ENCODE measurements around the gene BTNL2. TPM values are rescaled to one million over a fixed set of nuclear protein-coding genes. Genes with fewer than 3 reads are reported as not detected.

Gene BTNL2, protein sequence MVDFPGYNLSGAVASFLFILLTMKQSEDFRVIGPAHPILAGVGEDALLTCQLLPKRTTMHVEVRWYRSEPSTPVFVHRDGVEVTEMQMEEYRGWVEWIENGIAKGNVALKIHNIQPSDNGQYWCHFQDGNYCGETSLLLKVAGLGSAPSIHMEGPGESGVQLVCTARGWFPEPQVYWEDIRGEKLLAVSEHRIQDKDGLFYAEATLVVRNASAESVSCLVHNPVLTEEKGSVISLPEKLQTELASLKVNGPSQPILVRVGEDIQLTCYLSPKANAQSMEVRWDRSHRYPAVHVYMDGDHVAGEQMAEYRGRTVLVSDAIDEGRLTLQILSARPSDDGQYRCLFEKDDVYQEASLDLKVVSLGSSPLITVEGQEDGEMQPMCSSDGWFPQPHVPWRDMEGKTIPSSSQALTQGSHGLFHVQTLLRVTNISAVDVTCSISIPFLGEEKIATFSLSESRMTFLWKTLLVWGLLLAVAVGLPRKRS
- not detected for polyA plus RNA-seq

DNA sequence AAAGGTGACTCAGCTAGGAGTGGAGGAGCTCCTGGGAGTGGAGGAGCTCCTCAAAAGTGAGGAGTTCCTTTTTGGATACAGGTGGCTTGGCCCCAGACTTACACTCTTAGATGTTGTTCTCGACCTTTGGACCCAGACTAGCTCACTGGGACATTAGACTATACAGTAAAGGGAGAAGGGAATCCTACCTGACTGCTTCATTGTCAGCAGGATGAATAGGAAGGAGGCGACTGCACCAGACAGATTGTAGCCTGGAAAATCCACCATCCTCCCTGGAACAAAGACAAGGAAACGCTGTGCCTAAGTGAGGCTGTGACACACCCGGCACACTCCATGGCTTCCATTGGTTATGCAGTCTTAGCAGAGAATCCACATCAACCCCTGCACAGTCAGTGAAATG, at the start of gene BTNL2:
BTNL2 (minus strand) TSS at position 325 of the 400 bp plus-strand sequence; CDS start at position 267, 58 bp downstream.
- Histone ChIP-seq H3K36me3 (ENCODE audit: control insufficient read depth in 2 of 2, insufficient read depth in 2 of 2, low read length in 1 of 2) (no peaks in the 10 kb centered on the region), H3K9me3 (ENCODE audit: control insufficient read depth in 2 of 2, insufficient read depth in 1 of 2, low read depth in 1 of 2, low read length in 1 of 2) (no peaks in the 10 kb centered on the region), H3K4me1 (ENCODE audit: control insufficient read depth in 2 of 2, insufficient read depth in 2 of 2, low read length in 1 of 2) (no peaks in the 10 kb centered on the region), H3K27me3 (ENCODE audit: control insufficient read depth in 1 of 2, insufficient read depth in 2 of 2, low read length in 2 of 2) (peaks cover 0 to 3% of the 10 kb centered on the region in 2 donors), H3K27ac (ENCODE audit: low read depth in 2 of 2, low read length in 1 of 2) (no peak within 1 kb of the TSS), H3K4me3 (ENCODE audit: low read depth in 1 of 2, low read length in 2 of 2) (no peak within 1 kb of the TSS)
- 49 to 71% methylated on average over 4 of the region's 4 CpGs for WGBS, 2 donors

GRCh38 chr6:32449088-32449736, 42.2 kb upstream of the BTNL2 start:
- no peak overlapping the region for H3K4me3 ChIP-seq (ENCODE audit: low read depth in 1 of 2, low read length in 2 of 2)
- peaks cover 2 to 3% of the 10 kb centered on the region in 2 donors for H3K9me3 ChIP-seq (ENCODE audit: control insufficient read depth in 2 of 2, insufficient read depth in 1 of 2, low read depth in 1 of 2, low read length in 1 of 2)
- H3K27ac ChIP-seq (ENCODE audit: low read depth in 2 of 2, low read length in 1 of 2): no peak overlapping the region
- H3K4me1 ChIP-seq (ENCODE audit: control insufficient read depth in 2 of 2, insufficient read depth in 2 of 2, low read length in 1 of 2): no peaks in the 10 kb centered on the region
- no peaks in the 10 kb centered on the region for H3K36me3 ChIP-seq (ENCODE audit: control insufficient read depth in 2 of 2, insufficient read depth in 2 of 2, low read length in 1 of 2)
- no peaks in the 10 kb centered on the region for H3K27me3 ChIP-seq (ENCODE audit: control insufficient read depth in 1 of 2, insufficient read depth in 2 of 2, low read length in 2 of 2)
- WGBS, 2 donors: 82 to 87% methylated on average over 2 to 3 of the region's 3 CpGs

DNA sequence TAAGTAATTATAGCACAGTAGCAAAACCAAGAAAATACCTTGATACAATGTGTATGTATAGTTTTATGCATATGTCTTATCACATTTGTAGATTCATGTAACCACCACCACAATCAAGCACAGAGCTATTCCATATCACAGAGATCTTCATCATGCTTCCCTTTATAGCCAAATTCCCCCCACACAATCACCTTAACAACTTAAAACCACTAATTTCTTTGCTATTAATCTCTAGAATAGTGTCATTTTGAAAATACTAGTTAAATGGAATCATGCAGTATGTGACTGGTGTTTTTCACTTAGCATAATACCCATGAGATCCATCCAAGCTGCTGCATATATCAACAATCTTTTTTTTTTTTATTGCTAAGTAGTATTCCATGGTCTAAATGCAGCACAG, 41.0 kb upstream of the BTNL2 start:
- H3K27ac ChIP-seq (ENCODE audit: low read depth in 2 of 2, low read length in 1 of 2): no peak overlapping the region
- H3K4me1 ChIP-seq (ENCODE audit: control insufficient read depth in 2 of 2, insufficient read depth in 2 of 2, low read length in 1 of 2): no peaks in the 10 kb centered on the region

GRCh38 chr6:32445321-32445854, 38.4 kb upstream of the BTNL2 start:
- H3K4me3 ChIP-seq (ENCODE audit: low read depth in 1 of 2, low read length in 2 of 2): no peak overlapping the region
- no peak overlapping the region for H3K27ac ChIP-seq (ENCODE audit: low read depth in 2 of 2, low read length in 1 of 2)
- H3K4me1 ChIP-seq (ENCODE audit: control insufficient read depth in 2 of 2, insufficient read depth in 2 of 2, low read length in 1 of 2): peaks cover 0 to 2% of the 10 kb centered on the region in 2 donors
- no peaks in the 10 kb centered on the region for H3K36me3 ChIP-seq (ENCODE audit: control insufficient read depth in 2 of 2, insufficient read depth in 2 of 2, low read length in 1 of 2)
- no peaks in the 10 kb centered on the region for H3K27me3 ChIP-seq (ENCODE audit: control insufficient read depth in 1 of 2, insufficient read depth in 2 of 2, low read length in 2 of 2)
- 71 to 74% methylated on average over 3 of the region's 3 CpGs for WGBS, 2 donors
- H3K9me3 ChIP-seq (ENCODE audit: control insufficient read depth in 2 of 2, insufficient read depth in 1 of 2, low read depth in 1 of 2, low read length in 1 of 2): no peaks in the 10 kb centered on the region

More for the DNA sequence above, 41.0 kb upstream of the BTNL2 start:
- H3K36me3 ChIP-seq (ENCODE audit: control insufficient read depth in 2 of 2, insufficient read depth in 2 of 2, low read length in 1 of 2): no peaks in the 10 kb centered on the region
- H3K9me3 ChIP-seq (ENCODE audit: control insufficient read depth in 2 of 2, insufficient read depth in 1 of 2, low read depth in 1 of 2, low read length in 1 of 2): no peaks in the 10 kb centered on the region
- no peaks in the 10 kb centered on the region for H3K27me3 ChIP-seq (ENCODE audit: control insufficient read depth in 1 of 2, insufficient read depth in 2 of 2, low read length in 2 of 2)
- H3K4me3 ChIP-seq (ENCODE audit: low read depth in 1 of 2, low read length in 2 of 2): no peak overlapping the region

- Histone ChIP-seq H3K9me3 (ENCODE audit: control insufficient read depth in 2 of 2, insufficient read depth in 1 of 2, low read depth in 1 of 2, low read length in 1 of 2) (no peaks in the 10 kb centered on the region), H3K27me3 (ENCODE audit: control insufficient read depth in 1 of 2, insufficient read depth in 2 of 2, low read length in 2 of 2) (no peaks in the 10 kb centered on the region), H3K36me3 (ENCODE audit: control insufficient read depth in 2 of 2, insufficient read depth in 2 of 2, low read length in 1 of 2) (no peaks in the 10 kb centered on the region), H3K27ac (ENCODE audit: low read depth in 2 of 2, low read length in 1 of 2) (no peak overlapping the region), H3K4me3 (ENCODE audit: low read depth in 1 of 2, low read length in 2 of 2) (no peak overlapping the region), H3K4me1 (ENCODE audit: control insufficient read depth in 2 of 2, insufficient read depth in 2 of 2, low read length in 1 of 2) (peaks cover 0 to 2% of the 10 kb centered on the region in 2 donors)
- WGBS, 2 donors: 75 to 82% methylated on average over 2 of the region's 2 CpGs
Measured at GRCh38 chr6:32444433-32444832, 37.5 kb upstream of the BTNL2 start.

- Histone ChIP-seq H3K27ac (ENCODE audit: low read depth in 2 of 2, low read length in 1 of 2) (no peak overlapping the region), H3K9me3 (ENCODE audit: control insufficient read depth in 2 of 2, insufficient read depth in 1 of 2, low read depth in 1 of 2, low read length in 1 of 2) (no peaks in the 10 kb centered on the region), H3K36me3 (ENCODE audit: control insufficient read depth in 2 of 2, insufficient read depth in 2 of 2, low read length in 1 of 2) (no peaks in the 10 kb centered on the region), H3K27me3 (ENCODE audit: control insufficient read depth in 1 of 2, insufficient read depth in 2 of 2, low read length in 2 of 2) (no peaks in the 10 kb centered on the region), H3K4me1 (ENCODE audit: control insufficient read depth in 2 of 2, insufficient read depth in 2 of 2, low read length in 1 of 2) (peaks cover 0 to 2% of the 10 kb centered on the region in 2 donors), H3K4me3 (ENCODE audit: low read depth in 1 of 2, low read length in 2 of 2) (no peak overlapping the region)
- WGBS, 2 donors: 77 to 81% methylated on average over 8 of the region's 8 CpGs
Measured at GRCh38 chr6:32442977-32443552, 36.1 kb upstream of the BTNL2 start.

GRCh38 chr6:32442243-32442667, 35.3 kb upstream of the BTNL2 start:
- H3K4me1 ChIP-seq (ENCODE audit: control insufficient read depth in 2 of 2, insufficient read depth in 2 of 2, low read length in 1 of 2): peaks cover 0 to 2% of the 10 kb centered on the region in 2 donors
- 87% methylated on average over 7 of the region's 7 CpGs for WGBS, 2 donors
- no peak overlapping the region for H3K27ac ChIP-seq (ENCODE audit: low read depth in 2 of 2, low read length in 1 of 2)
- no peaks in the 10 kb centered on the region for H3K27me3 ChIP-seq (ENCODE audit: control insufficient read depth in 1 of 2, insufficient read depth in 2 of 2, low read length in 2 of 2)
- no peak overlapping the region for H3K4me3 ChIP-seq (ENCODE audit: low read depth in 1 of 2, low read length in 2 of 2)
- H3K36me3 ChIP-seq (ENCODE audit: control insufficient read depth in 2 of 2, insufficient read depth in 2 of 2, low read length in 1 of 2): no peaks in the 10 kb centered on the region
- no peaks in the 10 kb centered on the region for H3K9me3 ChIP-seq (ENCODE audit: control insufficient read depth in 2 of 2, insufficient read depth in 1 of 2, low read depth in 1 of 2, low read length in 1 of 2)

GRCh38 chr6:32439602-32440214, 32.7 kb upstream of the BTNL2 start, which contains the start of gene HLA-DRA:
Gene HLA-DRA, plus strand, starts transcription at chr6:32439887. Its CDS starts 64 bp downstream, at chr6:32439951.
- Histone ChIP-seq H3K4me1 (ENCODE audit: control insufficient read depth in 2 of 2, insufficient read depth in 2 of 2, low read length in 1 of 2) (peaks cover 0 to 2% of the 10 kb centered on the region in 2 donors), H3K9me3 (ENCODE audit: control insufficient read depth in 2 of 2, insufficient read depth in 1 of 2, low read depth in 1 of 2, low read length in 1 of 2) (no peaks in the 10 kb centered on the region), H3K4me3 (ENCODE audit: low read depth in 1 of 2, low read length in 2 of 2) (peak within 1 kb of the TSS; percentile 8 to 43), H3K27ac (ENCODE audit: low read depth in 2 of 2, low read length in 1 of 2) (peak within 1 kb of the TSS; percentile 31 to 52), H3K27me3 (ENCODE audit: control insufficient read depth in 1 of 2, insufficient read depth in 2 of 2, low read length in 2 of 2) (no peaks in the 10 kb centered on the region), H3K36me3 (ENCODE audit: control insufficient read depth in 2 of 2, insufficient read depth in 2 of 2, low read length in 1 of 2) (no peaks in the 10 kb centered on the region)
- 20 to 28% methylated on average over 9 of the region's 9 CpGs for WGBS, 2 donors

DNA sequence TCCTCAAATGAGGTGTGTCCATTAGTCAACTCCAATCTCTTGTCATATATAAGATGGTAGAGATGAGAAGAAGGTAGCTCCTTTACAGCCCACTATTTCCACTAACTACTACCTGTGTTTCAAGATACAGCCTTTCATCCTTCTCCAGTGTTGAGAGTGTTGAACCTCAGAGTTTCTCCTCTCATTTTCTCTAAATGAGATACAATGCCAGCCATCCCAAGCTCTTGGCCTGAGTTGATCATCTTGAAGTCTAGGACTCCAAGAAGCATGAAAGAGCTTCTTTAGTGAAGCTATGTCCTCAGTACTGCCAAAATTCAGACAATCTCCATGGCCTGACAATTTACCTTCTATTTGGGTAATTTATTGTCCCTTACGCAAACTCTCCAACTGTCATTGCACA, 32.2 kb upstream of the BTNL2 start:
- WGBS, 2 donors: 71 to 83% methylated on average over 1 of the region's 1 CpG
- Histone ChIP-seq H3K27me3 (ENCODE audit: control insufficient read depth in 1 of 2, insufficient read depth in 2 of 2, low read length in 2 of 2) (no peaks in the 10 kb centered on the region), H3K27ac (ENCODE audit: low read depth in 2 of 2, low read length in 1 of 2) (no peak overlapping the region), H3K9me3 (ENCODE audit: control insufficient read depth in 2 of 2, insufficient read depth in 1 of 2, low read depth in 1 of 2, low read length in 1 of 2) (no peaks in the 10 kb centered on the region), H3K36me3 (ENCODE audit: control insufficient read depth in 2 of 2, insufficient read depth in 2 of 2, low read length in 1 of 2) (no peaks in the 10 kb centered on the region), H3K4me1 (ENCODE audit: control insufficient read depth in 2 of 2, insufficient read depth in 2 of 2, low read length in 1 of 2) (peaks cover 0 to 2% of the 10 kb centered on the region in 2 donors), H3K4me3 (ENCODE audit: low read depth in 1 of 2, low read length in 2 of 2) (no peak overlapping the region)
